GM18499 (cell line): Measurements from ENCODE around the gene MARCHF10.
"Not testable (repeated sequence)": the region's sequence is repeated elsewhere in the genome, so short reads cannot be mapped to it uniquely, and the experiment has no call there.

Source experiments
- ATAC-seq: cut with Tn5 transposase; IDR thresholded peaks from one replicate; pipeline ENCODE4 v1.9.1; 2021; ENCODE audit warnings: moderate number of reproducible peaks; ENCODE audit not compliant: insufficient read depth, unreplicated experiment

The MARCHF10 gene

GRCh38 chr17:62703776-62704380 lies 104.2 kb downstream of the MARCHF10 start:
- no peak for ATAC-seq

DNA sequence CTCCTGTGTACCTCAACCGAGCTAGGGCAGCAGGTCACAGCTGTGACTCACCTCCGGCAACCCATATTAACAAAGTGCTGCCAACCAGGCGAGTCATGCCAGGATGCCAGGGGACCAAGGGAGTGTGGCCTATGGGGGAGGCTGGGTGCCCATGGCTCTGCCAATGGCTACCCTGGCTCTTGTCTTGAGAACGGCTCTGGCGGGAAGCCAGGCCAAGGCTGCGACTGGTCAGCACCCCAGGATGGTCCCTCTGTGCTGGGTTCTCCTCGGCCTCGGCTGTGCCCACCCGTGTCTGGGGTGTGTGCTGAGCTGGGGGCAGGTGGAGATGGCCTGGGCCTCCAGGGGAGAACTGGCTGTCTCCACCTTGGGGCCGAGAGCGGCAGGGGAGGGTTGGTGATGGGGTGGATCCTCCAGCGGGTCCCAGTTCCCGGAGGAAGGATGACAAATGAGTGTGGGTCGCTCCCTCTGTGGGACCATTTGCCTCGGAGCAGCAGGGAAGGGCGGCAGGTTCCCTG lies 104.8 kb downstream of the MARCHF10 start:
- ATAC-seq, result no peak

GRCh38 chr17:62702746-62703260 lies 105.3 kb downstream of the MARCHF10 start:
- ATAC-seq, result no peak

DNA sequence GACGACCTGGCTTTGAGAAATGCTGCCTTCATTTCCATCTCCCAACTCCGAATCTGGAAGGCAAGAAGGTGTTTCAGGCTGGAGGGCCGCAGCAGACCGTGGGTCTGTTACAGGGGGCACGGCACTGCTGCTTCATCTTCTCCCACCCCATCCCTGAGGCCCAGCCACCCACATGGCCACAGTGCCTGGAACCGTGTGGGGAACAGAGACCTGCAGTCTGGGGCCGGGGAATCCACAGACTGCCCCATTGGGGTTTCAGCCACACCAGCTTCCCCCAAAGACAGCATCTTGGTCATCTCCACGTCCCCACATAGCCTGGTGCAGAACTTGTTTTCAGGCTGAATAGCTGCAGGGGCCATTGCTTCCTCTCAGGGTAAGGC lies 106.4 kb downstream of the MARCHF10 start:
- no peak for ATAC-seq

GRCh38 chr17:62700964-62701705 lies 107.0 kb downstream of the MARCHF10 start:
- ATAC-seq, result no peak

DNA sequence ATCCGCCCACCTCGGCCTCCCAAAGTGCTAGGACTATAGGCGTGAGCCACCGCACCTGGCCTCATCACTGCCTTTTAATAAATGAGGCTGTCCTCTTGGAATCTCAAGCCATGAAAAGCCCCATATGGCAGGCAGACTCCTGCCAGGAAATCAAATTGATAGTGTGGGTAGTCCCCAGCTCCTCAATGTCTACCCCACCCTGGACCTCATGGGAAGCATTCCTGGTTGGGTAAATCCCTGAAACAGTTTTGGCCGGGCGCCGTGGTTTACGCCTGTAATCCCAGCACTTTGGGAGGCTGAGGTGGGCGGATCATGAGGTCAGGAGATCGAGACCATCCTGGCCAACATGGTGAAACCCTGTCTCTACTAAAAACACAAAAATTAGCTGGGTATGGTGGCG lies 109.7 kb downstream of the MARCHF10 start:
- not testable (repeated sequence) for ATAC-seq

- ATAC-seq, result no peak
These were observed 111.2 kb downstream of the MARCHF10 start for GRCh38 chr17:62696726-62697490.

GRCh38 chr17:62696256-62696655 lies 111.9 kb downstream of the MARCHF10 start:
- no peak for ATAC-seq

GRCh38 chr17:62695093-62695738 lies 112.9 kb downstream of the MARCHF10 start:
- ATAC-seq, result not testable (repeated sequence)

DNA sequence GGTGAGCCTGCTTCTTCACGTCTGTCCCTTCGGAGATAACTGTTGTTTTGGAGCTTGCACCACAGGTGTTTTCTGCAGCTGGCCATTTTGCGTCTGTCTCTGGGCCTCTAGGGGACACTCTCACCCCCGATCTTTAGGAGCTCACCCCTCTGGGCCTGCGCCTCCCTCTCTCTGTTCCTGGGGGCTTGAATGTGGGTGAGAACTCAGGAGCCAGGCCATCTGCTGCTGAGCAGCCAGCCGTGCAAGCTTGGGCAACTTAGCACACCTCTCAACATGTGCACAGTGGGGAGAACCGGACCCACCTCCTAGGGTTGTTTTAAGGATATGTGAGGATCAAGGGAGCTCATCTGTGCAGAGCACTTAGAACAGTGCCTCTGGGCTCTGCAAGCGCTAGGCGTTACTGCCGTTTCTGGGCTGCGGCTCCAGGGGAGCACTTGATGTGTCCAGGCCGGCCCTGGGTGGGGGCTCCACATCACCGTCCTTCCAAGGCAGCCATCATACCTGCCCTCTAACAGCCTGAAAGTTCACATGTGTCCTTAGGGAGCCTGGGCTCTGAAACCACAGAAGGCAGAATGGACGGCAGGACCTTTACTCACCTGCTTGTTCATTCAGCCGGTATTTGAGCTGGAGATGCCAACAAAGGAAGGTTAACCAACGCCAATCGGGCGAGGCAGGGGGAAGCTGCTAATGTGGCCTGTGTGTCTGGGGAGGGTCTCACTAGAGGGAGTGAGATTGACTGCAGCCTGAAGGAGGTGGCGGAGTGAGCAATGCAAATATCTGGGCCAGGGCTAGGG lies 114.3 kb downstream of the MARCHF10 start:
- ATAC-seq, result no peak

DNA sequence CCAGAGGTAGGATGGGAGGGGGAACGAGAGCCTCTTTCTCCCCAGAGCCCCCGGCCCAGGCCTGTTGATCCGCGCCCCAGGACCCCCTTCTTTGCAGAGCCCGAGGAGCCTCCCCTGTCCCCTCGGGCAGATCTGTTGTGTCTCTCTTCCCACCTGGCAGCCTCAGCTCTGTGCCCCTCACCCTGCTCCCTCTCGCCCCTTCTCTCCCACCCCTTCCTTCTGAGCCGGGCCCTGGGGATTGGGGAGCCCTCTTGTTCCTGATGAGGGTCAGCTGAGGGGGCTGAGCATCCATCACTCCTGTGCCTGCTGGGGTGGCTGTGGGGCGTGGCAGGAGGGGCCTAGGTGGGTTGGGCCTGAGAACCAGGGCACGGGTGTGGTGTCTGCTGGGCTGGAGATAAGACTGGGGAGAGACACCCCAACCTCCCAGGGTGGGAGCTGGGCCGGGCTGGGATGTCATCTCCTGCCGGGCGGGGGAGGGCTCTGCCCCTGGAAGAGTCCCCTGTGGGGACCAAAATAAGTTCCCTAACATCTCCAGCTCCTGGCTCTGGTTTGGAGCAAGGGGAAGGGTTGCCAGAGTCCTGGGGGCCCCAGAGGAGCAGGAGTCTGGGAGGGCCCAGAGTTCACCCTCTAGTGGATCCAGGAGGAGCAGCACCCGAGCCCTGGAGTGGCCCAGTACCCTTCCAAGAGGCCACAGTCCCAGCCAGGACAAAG lies 115.2 kb downstream of the MARCHF10 start:
- no peak for ATAC-seq

- ATAC-seq, result no peak
These were observed 115.9 kb downstream of the MARCHF10 start for GRCh38 chr17:62692159-62692651.

DNA sequence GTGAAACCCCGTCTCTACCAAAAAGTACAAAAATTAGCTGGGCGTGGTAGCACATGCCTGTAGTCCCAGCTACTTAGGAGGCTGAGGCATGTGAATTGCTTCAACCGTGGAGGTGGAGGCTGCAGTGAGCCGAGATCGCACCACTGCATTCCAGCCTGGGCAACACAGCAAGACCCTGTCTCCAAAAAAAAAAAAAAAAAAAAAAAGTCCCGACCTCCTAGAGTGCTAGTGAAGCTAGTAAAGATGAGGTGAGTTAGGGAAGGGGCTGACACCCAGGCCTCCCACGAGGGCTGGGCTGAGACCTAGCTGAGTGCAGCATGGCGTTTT lies 116.6 kb downstream of the MARCHF10 start:
- not testable (repeated sequence) for ATAC-seq

GRCh38 chr17:62690168-62690897 lies 117.8 kb downstream of the MARCHF10 start:
- no peak for ATAC-seq

DNA sequence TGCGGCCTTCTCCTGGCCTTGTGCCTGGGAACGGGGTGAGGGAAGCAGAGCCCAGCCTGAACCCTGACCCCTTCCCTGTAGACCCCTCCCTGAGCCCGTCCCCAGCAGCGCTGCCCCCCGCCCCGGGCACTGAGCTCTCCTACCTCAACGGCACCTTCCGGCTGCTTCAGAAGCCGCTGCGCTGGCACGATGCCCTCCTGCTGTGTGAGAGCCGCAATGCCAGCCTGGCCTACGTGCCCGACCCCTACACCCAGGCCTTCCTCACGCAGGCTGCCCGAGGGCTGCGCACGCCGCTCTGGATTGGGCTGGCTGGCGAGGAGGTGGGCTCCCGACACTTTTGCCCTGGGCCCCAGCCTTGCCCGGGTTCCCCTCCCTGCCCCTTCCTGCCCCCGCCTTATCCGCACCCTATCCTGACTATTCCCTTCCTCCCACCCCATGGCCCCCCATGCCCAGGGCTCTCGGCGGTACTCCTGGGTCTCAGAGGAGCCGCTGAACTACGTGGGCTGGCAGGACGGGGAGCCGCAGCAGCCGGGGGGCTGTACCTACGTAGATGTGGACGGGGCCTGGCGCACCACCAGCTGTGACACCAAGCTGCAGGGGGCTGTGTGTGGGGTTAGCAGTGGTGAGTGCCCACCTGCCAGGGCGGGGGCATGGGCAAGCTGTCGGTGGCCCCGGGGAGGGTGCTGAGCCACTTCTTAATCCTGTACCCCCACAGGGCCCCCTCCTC lies 118.5 kb downstream of the MARCHF10 start:
- ATAC-seq, result no peak

DNA sequence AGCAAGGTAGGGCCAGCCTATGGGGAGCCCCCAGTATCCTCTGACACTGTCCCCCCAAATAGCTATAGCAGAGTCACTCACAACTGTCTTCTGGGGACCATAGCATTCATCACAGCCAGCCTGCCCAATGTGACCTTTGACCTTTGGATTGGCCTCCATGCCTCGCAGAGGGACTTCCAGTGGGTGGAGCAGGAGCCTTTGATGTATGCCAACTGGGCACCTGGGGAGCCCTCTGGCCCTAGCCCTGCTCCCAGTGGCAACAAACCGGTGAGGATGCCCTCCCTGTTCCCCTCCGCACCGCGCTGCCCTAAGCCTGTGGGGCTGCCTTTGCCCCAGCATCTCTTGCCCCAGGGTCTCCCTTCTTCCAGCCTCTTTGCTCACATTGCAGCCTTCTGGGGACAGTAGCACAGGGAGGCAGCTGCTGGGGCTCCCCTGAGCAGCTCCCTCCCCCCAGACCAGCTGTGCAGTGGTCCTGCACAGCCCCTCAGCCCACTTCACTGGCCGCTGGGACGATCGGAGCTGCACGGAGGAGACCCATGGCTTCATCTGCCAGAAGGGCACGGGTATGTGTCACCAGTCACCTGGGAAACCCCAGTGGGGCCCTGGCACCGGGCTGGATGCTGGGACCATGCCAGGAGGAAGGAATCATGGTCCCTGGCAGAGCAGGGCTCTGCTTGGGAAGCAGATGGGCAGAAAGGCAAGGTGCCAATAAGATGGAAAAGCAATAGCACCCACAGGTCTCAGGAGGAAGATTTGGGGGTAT lies 119.5 kb downstream of the MARCHF10 start:
- ATAC-seq, result no peak

DNA sequence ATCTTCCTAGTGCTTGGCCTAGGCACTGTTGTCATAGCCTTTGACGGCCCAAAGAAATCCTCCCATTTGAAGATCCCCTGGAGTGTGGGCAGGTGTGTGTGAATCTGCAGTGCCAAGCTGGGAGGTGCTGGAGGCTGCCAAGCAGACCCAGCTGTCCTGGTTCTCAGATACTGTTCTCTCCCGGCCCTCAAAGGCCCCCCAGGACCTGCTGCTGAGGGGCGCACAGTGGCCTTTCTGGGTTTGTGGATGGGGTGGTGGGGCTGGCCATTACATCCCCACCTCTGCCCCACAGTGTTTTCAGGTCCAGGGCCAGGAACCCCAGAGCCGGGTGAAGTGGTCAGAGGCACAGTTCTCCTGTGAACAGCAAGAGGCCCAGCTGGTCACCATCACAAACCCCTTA lies 120.1 kb downstream of the MARCHF10 start:
- no peak for ATAC-seq
